Fibroblast of lung (primary cell): ENCODE data around the gene DKKL1.

Experiments
- EZH2 ChIP-seq: IDR thresholded peaks from 2 replicates; pipeline ENCODE4 v1.5.1; 2012; ENCODE audit warnings: low read length, control low read depth, mild to moderate bottlenecking; ENCODE audit errors: missing control alignments
- TF ChIP-seq, protein P1 (sequence below), 2 donors: IDR thresholded peaks in 1 of 2; conservative IDR thresholded peaks in 1 of 2; 1 replicate in 1 of 2; 2 replicates in 1 of 2; pipeline ENCODE4 v1.5.1; 2011 to 2012; ENCODE audit warnings: low read length in 2 of 2, control low read depth in 1 of 2, inconsistent platforms in 1 of 2, low read depth in 1 of 2, mild to moderate bottlenecking in 1 of 2

DNA sequence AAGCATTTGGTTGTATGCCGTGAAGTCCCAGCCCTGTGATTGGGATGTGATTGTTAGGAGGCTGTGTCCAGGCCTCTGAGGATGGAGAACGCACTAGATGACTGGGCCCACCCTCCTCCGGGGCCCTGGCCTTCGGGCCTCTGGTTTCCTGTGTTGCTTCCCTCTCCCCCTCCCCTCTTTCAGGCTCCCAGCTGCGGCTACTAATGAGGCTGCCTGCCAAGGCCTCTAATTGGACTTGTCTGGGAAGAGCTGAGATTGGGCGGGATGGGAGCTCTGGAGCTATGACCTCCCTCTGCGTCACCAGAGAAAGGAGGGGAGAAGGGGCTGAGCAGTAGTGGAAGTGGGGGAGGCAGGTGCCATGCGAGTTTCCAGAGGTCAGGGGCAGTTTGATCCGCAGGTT is 49.7 kb downstream of the DKKL1 start:
- TF ChIP-seq, protein P1, sequence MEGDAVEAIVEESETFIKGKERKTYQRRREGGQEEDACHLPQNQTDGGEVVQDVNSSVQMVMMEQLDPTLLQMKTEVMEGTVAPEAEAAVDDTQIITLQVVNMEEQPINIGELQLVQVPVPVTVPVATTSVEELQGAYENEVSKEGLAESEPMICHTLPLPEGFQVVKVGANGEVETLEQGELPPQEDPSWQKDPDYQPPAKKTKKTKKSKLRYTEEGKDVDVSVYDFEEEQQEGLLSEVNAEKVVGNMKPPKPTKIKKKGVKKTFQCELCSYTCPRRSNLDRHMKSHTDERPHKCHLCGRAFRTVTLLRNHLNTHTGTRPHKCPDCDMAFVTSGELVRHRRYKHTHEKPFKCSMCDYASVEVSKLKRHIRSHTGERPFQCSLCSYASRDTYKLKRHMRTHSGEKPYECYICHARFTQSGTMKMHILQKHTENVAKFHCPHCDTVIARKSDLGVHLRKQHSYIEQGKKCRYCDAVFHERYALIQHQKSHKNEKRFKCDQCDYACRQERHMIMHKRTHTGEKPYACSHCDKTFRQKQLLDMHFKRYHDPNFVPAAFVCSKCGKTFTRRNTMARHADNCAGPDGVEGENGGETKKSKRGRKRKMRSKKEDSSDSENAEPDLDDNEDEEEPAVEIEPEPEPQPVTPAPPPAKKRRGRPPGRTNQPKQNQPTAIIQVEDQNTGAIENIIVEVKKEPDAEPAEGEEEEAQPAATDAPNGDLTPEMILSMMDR (conservative IDR thresholded peaks at IDR 0.05 in 1 of 2, IDR thresholded peaks at IDR 0.05 in 1 of 2; ENCODE audit: low read depth in 1 of 2, low read length in 2 of 2) = no peak
- no peak for TF ChIP-seq EZH2
